GM12865 (cell line): ENCODE results near the gene NDUFV2.
A peak's percentile ranks its signal among the peaks of the same experiment; 100 is the strongest.

ENCODE experiments used
- DNase-seq: peaks from one replicate; pipeline ENCODE4 v3.0.0; 2010; ENCODE audit warnings: low read depth
- H3K4me3 ChIP-seq: 2 replicates; pipeline ENCODE4 v1.5.1; 2011; ENCODE audit warnings: mild to moderate bottlenecking, low read depth, low read length, control low read depth
- TF ChIP-seq, protein P1 (sequence below): IDR thresholded peaks from 2 replicates; pipeline ENCODE4 v1.5.1; 2011; ENCODE audit warnings: low read length, control low read depth, low read depth, inconsistent platforms; ENCODE audit not compliant: insufficient read depth; ENCODE audit errors: missing control alignments

NDUFV2 gene

DNA sequence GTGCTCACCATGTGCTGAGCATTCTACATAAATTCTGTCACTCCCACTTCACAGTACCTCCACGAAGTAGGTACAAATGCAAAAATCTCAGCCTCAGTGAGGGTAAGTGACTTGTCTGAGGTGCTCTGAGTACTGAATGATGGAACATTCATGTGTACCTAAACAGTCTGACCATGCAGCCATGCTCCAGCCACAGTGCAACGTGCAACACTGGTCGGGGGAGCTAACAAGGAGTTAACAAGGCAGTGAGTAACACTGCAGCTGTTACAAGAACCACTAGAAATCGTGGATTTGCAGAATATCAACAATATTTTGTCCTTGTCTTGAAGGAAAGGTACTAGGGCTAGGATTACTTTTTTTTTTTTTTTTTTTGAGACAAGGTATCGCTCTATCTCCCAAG, 36.6 kb upstream of the NDUFV2 start:
- H3K4me3 ChIP-seq = no peak overlapping the region
- DNase-seq = peak; percentile 28
- TF ChIP-seq, protein P1, sequence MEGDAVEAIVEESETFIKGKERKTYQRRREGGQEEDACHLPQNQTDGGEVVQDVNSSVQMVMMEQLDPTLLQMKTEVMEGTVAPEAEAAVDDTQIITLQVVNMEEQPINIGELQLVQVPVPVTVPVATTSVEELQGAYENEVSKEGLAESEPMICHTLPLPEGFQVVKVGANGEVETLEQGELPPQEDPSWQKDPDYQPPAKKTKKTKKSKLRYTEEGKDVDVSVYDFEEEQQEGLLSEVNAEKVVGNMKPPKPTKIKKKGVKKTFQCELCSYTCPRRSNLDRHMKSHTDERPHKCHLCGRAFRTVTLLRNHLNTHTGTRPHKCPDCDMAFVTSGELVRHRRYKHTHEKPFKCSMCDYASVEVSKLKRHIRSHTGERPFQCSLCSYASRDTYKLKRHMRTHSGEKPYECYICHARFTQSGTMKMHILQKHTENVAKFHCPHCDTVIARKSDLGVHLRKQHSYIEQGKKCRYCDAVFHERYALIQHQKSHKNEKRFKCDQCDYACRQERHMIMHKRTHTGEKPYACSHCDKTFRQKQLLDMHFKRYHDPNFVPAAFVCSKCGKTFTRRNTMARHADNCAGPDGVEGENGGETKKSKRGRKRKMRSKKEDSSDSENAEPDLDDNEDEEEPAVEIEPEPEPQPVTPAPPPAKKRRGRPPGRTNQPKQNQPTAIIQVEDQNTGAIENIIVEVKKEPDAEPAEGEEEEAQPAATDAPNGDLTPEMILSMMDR = no peak

DNA sequence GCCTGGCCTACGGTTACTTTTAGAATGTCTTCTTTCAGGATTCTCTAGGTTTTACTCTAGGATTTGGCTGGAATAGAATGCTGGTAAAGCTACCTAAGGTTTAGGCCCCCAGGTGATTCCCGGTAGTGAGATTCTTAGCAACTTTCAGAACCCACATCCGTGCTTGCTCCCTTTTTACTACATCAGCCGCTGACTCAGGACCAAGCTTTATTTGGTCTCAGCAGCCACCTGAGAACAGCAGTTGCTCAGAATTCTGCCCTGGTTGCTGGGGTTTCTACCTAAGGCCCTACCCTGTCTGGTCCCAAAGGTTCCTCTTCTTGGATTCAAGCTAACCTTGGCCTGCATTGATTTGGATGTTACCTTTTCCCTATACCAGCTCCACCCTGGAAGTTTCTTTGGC, 36.1 kb upstream of the NDUFV2 start:
- no peak overlapping the region for H3K4me3 ChIP-seq
- TF ChIP-seq, protein P1 = no peak
- DNase-seq = peak; percentile 89

DNA sequence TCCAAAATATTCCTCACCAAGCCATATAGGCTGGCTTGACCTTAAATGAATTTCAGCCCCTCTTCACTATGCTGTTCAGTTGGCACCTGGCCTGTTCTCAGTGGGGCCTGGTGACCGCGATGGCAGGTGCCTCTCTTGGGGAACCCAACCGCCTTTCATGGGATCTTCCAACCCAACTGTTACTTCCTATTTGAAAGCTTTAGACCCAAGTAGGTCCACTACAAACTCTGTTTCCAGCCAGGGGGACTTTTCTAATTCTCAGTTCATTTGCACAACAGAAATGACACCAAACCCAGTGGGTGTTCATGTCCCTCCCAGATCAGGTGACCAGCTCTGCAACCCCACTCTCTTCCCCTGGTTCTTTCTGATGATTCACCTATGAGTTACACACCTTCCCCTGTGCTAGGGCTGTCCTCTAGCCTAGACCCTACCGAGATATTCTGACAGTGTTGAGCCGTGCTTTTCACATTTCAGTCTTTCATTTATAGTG, 35.6 kb upstream of the NDUFV2 start:
- DNase-seq = peak; percentile 95
- TF ChIP-seq, protein P1 = no peak
- H3K4me3 ChIP-seq = no peak overlapping the region

DNA sequence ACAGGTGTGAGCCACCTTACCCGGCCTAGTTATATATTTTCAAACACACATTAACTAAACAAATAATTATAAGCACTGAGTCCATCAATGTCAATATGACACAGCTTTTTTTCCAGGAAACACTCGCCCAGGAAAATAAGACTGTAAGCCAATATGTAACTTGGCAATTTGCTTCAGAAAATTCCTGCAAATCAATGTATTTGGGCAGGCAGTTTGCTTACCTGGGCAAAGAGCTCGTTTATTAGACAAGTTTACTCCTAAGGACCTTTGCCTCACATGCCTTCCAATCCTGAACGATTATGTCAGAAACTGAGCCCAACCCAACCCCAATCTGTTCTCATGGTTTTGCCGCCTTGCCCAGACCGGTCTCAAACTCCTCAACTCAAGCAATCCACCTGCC, 34.7 kb upstream of the NDUFV2 start:
- no peak for DNase-seq
- TF ChIP-seq, protein P1 = no peak
- no peak overlapping the region for H3K4me3 ChIP-seq

DNA sequence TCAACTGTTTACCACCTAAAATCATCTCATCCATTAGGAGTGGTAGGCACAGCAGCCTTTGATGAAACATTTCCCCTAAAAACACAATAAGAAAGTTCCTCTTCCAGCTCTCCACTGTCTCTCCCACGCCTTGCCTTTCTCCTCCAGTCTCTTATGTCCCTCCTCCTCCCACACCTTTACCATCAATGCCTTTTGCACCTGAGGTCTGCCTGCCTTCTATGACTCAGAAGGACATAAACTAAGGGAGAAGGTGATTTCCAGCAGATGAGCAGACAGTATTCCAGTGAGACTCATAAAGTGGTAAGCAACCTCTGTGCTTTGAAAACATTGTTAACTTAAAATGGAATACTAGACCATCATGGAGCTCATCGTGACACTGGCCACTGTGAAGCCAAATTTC, 34.2 kb upstream of the NDUFV2 start:
- H3K4me3 ChIP-seq = no peak overlapping the region
- DNase-seq = no peak
- TF ChIP-seq, protein P1 = no peak

DNA sequence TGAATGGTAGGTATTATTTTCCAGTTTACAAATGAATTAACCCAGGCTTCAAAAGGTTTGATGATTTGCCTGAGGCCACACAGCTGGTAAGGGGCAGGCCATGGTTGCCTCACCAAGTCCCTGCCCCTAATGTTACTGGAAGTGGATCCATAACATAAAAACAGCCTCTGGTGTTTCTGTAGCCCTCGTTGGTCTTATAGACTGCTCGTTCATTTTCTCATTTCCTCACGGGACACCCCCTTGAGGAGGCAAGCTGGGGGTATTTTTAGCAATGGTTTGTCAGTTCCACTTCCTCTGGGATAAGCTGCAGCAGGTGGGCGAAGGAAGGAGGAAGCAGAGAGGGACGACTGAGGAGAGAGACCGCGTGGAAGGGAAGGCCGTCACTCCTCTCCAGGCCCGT, 32.9 kb upstream of the NDUFV2 start:
- DNase-seq = peak; percentile 78
- H3K4me3 ChIP-seq = peak overlapping the region; percentile 6
- TF ChIP-seq, protein P1 = no peak

DNA sequence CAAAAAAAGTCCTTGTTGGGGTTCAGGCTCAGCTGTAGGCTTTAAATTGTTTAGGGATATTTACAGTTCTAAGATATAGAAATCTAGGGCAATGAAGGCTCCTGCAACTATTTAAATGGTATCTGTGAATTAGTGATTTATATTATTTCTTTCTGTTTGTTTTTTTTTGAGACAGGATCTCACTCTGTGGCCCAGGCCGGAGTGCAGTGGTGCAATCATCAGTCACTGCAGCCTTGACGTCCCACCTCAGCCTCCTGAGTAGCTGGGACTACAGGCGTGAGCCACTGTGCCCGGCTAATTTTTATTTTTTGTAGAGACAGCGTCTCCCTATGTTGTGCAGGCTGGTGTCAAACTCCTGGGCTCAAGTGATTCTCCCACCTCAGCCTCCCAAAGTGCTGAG, 32.3 kb upstream of the NDUFV2 start:
- no peak overlapping the region for H3K4me3 ChIP-seq
- TF ChIP-seq, protein P1 = no peak
- DNase-seq = no peak
